ENCODE results near the gene CYB561A3.
A peak's percentile ranks its signal among the peaks of the same experiment; 100 is the strongest.

Gene CYB561A3

DNA sequence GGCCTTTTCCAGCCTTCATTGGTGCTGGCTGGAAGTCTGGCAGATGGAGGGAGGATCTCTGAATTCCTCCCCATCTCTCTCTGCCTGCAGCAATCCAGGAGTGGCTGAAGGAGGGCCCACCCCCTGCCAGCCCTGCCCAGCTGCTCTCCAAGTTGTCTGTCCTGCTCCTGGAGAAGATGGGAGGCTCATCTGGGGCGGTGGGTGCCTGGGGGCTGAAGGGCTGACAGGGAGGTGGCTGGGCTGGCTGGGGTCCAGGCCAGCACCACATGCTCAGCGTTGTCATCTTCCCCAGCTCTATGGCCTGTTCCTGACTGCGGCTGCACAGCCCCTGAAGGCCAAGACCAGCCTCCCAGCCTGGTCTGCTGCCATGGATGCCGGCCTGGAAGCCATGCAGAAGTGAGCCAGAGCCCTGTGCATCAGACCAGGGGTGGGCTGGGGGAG is 16.5 kb downstream of the CYB561A3 start:
- no peak for DNase-seq (ENCODE audit: low read depth)

DNA sequence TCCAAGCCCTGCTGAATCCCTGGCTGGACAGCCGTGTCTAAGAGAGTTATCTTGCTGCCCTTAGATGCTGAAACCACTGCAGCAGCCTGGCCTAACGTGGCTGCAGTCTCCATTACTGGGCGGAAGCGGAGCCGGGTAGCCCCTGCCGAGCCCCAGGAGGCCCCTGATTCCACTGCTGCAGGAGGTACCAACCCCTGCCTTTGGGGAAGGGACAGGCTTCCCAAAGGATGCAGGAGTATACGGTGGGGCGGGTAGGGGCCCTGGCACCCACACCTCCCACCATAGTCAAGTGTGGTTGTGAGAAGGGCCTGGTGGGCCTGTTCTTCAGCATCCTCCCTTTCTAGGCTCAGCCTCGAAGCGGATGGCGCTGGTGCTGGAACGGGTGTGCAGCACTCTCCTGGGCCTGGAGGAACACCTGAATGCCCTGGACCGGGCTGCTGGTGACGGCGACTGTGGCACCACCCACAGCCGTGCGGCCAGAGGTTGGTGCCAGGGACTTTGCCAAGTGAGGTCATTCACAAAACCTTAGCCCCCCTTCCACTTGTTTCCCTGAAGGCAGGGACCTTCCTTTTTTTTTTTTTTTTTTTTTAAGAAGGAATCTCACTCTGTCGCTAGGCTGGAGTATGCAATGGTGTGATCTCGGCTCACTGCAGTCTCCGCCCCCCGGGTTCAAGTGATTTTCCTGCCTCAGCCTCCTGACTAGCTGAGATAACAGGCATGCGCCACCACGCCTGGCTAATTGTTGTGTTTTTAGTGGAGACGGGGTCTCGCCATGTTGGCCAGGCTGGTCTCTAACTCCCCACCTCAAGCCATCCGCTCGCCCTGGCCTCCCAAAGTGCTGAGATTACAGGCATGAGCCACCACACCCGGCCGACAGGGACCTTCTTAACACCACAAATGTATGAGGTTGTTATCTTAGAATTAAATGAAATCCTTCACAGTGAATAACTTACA is 17.6 kb downstream of the CYB561A3 start:
- no peak for DNase-seq (ENCODE audit: low read depth)

- DNase-seq (ENCODE audit: low read depth) = no peak
Observed at GRCh38 chr11:61342207-61342803, 19.4 kb downstream of the CYB561A3 start.

GRCh38 chr11:61341706-61342105 is 20.0 kb downstream of the CYB561A3 start:
- no peak for DNase-seq (ENCODE audit: low read depth)

GRCh38 chr11:61340979-61341378 is 20.7 kb downstream of the CYB561A3 start:
- no peak for DNase-seq (ENCODE audit: low read depth)

DNA sequence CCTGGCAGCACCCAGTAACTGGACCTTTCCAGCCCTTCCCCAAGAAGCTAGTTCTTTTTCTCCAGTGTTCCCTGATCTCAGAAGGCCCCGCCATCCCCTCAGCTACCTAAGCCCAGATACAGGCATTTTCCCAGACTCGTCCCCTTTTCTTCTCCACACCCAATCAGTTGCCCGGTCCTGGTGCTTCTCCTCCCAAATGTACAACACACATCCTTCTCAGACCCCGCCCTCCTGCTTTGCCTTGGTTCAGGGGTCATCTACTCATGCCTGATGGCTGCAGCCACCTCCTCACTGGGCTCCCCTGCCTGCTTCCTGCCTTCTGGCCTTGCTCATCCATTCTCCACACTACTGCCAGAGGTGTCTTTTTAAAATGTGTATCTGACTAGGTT is 22.2 kb downstream of the CYB561A3 start:
- no peak for DNase-seq (ENCODE audit: low read depth)

GRCh38 chr11:61338783-61339489 is 22.7 kb downstream of the CYB561A3 start:
- no peak for DNase-seq (ENCODE audit: low read depth)

GRCh38 chr11:61337706-61338470 is 23.8 kb downstream of the CYB561A3 start:
- DNase-seq (ENCODE audit: low read depth) = no peak

- DNase-seq (ENCODE audit: low read depth) = no peak
Observed at GRCh38 chr11:61336171-61336935, 25.3 kb downstream of the CYB561A3 start.

DNA sequence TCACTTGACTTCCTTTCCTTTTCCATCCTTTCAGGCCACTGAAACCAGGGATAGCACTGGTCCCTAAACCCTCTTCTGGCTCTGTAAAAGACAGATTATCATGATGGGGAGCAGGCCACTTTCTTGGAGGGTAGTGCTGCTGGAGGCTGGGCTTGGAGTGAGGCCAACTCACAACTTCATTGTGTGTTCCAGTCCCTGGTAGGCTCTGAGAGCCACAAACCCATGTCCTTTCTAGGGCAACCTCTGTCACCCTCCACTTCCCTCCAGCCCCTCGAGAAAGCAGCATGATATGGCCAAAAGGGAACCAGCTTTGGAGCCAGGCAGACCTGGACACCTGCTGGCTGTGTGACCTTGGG is 26.3 kb downstream of the CYB561A3 start:
- DNase-seq (ENCODE audit: low read depth) = no peak

DNA sequence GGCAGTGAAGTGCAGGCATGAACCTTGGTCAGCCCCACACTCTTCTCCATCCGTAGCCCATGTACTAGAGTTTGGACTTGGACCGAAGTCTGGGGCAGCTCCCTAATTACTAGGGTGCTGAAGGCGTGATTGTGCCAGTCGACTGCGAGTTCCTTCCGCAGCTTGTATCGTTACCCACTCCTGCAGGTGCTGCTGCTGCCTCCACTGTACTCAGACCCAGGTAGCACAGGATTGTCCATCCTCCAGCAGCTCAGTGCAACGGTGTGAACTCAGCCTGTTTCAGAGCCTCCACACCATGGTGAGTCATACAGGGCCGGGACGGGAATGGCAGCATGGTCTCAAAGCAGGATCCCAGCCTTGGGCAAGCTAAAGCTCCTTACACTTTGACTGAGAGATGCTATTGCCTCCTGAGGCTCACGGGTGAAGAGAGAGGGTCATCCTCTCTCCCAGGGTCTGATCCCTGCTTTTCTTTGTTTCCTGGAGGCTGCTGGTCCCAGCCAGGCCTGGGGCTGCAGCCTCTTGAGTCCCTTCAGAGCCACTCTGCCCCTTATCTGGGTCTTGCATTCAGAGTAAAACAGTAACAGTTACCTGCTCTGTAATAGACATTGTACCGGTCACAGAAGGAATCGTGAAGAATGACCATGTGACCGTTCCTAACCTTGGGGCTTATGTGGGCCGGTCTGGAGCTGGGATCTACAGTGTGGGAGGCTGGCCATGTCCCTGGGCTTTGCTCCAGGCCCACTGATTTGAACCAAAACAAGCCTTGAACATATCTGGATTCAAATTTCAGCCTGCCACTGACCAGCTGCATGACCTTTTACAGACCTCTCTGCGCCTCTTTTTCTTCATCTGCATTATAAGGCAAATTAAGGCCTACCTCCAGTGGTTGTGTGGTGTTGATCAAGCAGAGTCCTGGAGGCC is 27.0 kb downstream of the CYB561A3 start:
- no peak for DNase-seq (ENCODE audit: low read depth)

DNA sequence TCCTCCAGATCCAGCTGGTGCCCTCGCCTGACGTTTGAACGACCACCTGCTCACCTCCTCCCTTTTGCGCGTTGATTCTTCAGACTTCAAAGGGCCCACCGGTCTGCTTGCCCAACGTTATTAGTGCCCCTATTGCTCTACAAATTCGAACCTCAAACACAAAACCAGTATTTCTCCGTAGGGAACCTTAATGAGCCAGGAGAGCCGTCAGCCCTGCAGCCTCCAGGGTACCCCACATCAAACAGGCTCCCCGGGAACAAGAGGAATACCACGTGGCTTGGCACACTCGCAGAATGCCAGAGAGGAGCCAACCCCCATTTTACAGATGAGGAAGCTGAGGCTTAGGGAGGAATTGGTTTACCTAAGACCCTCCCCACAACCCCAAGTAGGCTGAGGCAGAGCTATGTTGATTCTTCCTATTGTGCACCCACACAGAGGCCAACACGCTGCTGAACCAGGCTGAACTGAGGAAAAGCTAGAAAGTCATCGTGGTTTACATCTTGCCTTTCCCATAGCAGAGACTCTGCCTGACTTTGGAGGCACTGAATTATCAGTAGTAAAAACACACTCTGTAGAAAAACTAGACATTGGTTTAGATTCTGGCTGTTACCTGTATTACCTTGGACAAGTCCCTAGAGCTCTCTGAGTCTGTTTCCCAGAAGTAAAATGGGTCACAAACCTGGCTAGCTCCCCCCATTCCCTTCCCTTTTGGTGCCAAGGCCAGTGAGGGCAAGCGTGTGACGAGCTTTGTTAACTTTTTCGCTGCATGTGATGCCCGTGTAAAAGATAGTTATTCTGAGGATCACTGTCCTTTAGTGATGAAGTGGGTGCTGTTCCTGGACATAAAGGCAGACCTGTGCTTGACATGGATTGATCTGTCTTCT is 27.9 kb downstream of the CYB561A3 start:
- no peak for DNase-seq (ENCODE audit: low read depth)

GRCh38 chr11:61332797-61333549 is 28.7 kb downstream of the CYB561A3 start, which contains the start of the genes DDB1 and TKFC:
DDB1 (minus strand) TSS chr11:61333105; CDS start chr11:61332968, 137 bp downstream.
TKFC (plus strand) TSS chr11:61333228; CDS start chr11:61334729, 1,501 bp downstream.
- peak; percentile 42 for DNase-seq (ENCODE audit: low read depth)

GRCh38 chr11:61332281-61332796 is 29.3 kb downstream of the CYB561A3 start:
- no peak for DNase-seq (ENCODE audit: low read depth)

GRCh38 chr11:61331651-61332050 is 30.0 kb downstream of the CYB561A3 start:
- no peak for DNase-seq (ENCODE audit: low read depth)

GRCh38 chr11:61329871-61330270 is 31.8 kb downstream of the CYB561A3 start:
- DNase-seq (ENCODE audit: low read depth) = no peak

DNA sequence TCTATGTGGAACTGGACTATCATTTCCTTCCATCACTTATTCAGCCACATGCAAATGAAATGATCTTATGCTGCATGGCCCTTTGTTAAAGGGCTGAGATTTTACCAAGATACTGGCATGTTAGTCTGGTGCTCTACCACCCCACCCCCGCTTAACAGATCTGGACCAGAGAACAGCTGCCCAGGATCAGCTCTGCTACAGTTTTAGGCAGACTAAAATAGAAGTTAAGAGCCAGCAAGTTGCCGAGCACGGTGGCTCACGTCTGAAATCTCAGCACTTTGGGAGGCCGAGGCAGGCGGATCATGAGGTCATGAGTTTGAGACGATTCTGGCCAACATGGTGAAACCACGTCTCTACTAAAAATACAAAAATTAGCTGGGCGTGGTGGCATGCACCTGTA is 33.3 kb downstream of the CYB561A3 start:
- no peak for DNase-seq (ENCODE audit: low read depth)

- DNase-seq (ENCODE audit: low read depth) = no peak
Observed at GRCh38 chr11:61327669-61328071, 34.0 kb downstream of the CYB561A3 start.
